SK-MEL-5 (cell line): ENCODE data around the gene MAMDC4. TPM values are rescaled to one million over a fixed set of nuclear protein-coding genes. Genes with fewer than 3 reads are reported as not detected.

ENCODE experiments used
- DNase-seq: peaks from one replicate; pipeline ENCODE4 v3.0.0-alpha.2; 2016; ENCODE audit warnings: low read depth, low spot score
- in situ Hi-C: cut with HindIII; loops from 2 replicates; pipeline ENCODE4 v1.10.0; 2016; ENCODE audit warnings: low sequenced_read_pairs, high pct_unique_total_duplicates, low pct_unique_long_range_greater_than_20kb
- total RNA-seq: library from RNA; depleted of rRNA; stranded (reverse); fragments of >200 nt; shearing (Covaris generic); gene quantifications from 2 replicates; pipeline ENCODE4 v1.2.3, GENCODE V29; 2014

MAMDC4 gene
- total RNA-seq, 1 experiment from 2014 or later, result 1.3 TPM

- in situ Hi-C loops, result loop anchor here (25.0 kb wide), 1 partner anchor 115 kb away; the partner anchor contains the start of genes C8G and FBXW5
- DNase-seq, result no peak
Measured at GRCh38 chr9:136821826-136822544, 30.2 kb upstream of the MAMDC4 start.

- in situ Hi-C loops, result loop anchor here (25.0 kb wide), 1 partner anchor 114 kb away; the partner anchor contains the start of genes C8G and FBXW5
Measured at GRCh38 chr9:136823136-136824046, 28.8 kb upstream of the MAMDC4 start.

GRCh38 chr9:136824496-136825225 lies 27.5 kb upstream of the MAMDC4 start:
- in situ Hi-C loops, result loop anchor here (25.0 kb wide), 1 partner anchor 113 kb away; the partner anchor contains the start of genes C8G and FBXW5
- no peak for DNase-seq

More at GRCh38 chr9:136823136-136824046, 28.8 kb upstream of the MAMDC4 start:
- no peak for DNase-seq

- in situ Hi-C loops, result no loop called here
- no peak for DNase-seq
Measured at GRCh38 chr9:136825295-136826187, 26.6 kb upstream of the MAMDC4 start.

- in situ Hi-C loops, result no loop called here
- DNase-seq, result no peak
Measured at GRCh38 chr9:136826188-136826541, 26.0 kb upstream of the MAMDC4 start.

GRCh38 chr9:136826703-136827582 lies 25.2 kb upstream of the MAMDC4 start:
- in situ Hi-C loops, result no loop called here

GRCh38 chr9:136827794-136828473 lies 24.2 kb upstream of the MAMDC4 start:
- no peak for DNase-seq
- in situ Hi-C loops, result no loop called here

More at GRCh38 chr9:136826703-136827582, 25.2 kb upstream of the MAMDC4 start:
- no peak for DNase-seq

- in situ Hi-C loops, result no loop called here
- no peak for DNase-seq
Measured at GRCh38 chr9:136828474-136829140, 23.5 kb upstream of the MAMDC4 start.

GRCh38 chr9:136829412-136829811 lies 22.7 kb upstream of the MAMDC4 start:
- no peak for DNase-seq
- in situ Hi-C loops, result no loop called here

GRCh38 chr9:136829981-136830885 lies 21.9 kb upstream of the MAMDC4 start:
- no peak for DNase-seq
- in situ Hi-C loops, result no loop called here

GRCh38 chr9:136831002-136831719 lies 21.0 kb upstream of the MAMDC4 start:
- no peak for DNase-seq
- in situ Hi-C loops, result no loop called here

- in situ Hi-C loops, result no loop called here
- no peak for DNase-seq
Measured at GRCh38 chr9:136831720-136832104, 20.4 kb upstream of the MAMDC4 start.

- no peak for DNase-seq
Measured at GRCh38 chr9:136832581-136832980, 19.6 kb upstream of the MAMDC4 start.

More at GRCh38 chr9:136832581-136832980, 19.6 kb upstream of the MAMDC4 start:
- in situ Hi-C loops, result no loop called here
